ENCODE data around the gene MTMR12. TPM values are rescaled to one million over a fixed set of nuclear protein-coding genes. Genes with fewer than 3 reads are reported as not detected.
A peak's percentile ranks its signal among the peaks of the same experiment; 100 is the strongest.

Gene MTMR12
- total and polyA plus RNA-seq, 7 donors: 6.5 to 49.9 (median 26.7) TPM

GRCh38 chr5:32206509-32207354 lies 106.0 kb downstream of the MTMR12 start:
- intact Hi-C loops (cut with DNase I): no loop called here

DNA sequence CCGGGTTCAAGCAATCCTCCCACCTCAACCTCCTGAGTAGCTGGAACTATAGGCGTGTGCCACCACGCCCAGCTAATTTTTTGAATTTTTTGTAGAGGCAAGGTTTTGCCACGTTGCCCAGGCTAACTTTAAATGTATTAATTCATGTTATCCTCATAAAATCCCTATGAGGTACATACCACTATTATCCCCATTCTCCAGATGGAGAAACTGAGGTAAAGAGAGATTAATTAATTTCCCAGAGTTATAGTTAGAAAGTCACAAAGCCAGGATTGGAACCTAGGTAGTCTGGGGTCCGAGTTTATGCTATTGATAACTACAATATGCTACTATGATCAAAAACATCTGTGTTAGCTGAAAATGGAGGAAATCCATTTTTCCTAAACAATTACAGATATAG lies 106.7 kb downstream of the MTMR12 start:
- WGBS, 2 donors: 49 to 78% methylated on average over 5 of the region's 5 CpGs
- peaks cover 0 to 14% (median 12%) of the 10 kb centered on the region in 4 donors for H3K4me1 ChIP-seq
- no peaks in the 10 kb centered on the region for H3K9me3 ChIP-seq
- intact Hi-C loops (cut with DNase I): no loop called here
- no peaks in the 10 kb centered on the region for H3K27me3 ChIP-seq
- H3K27ac ChIP-seq: no peak overlapping the region
- no peak for DNase-seq
- no peak overlapping the region for H3K4me3 ChIP-seq
- TF ChIP-seq, protein P1, sequence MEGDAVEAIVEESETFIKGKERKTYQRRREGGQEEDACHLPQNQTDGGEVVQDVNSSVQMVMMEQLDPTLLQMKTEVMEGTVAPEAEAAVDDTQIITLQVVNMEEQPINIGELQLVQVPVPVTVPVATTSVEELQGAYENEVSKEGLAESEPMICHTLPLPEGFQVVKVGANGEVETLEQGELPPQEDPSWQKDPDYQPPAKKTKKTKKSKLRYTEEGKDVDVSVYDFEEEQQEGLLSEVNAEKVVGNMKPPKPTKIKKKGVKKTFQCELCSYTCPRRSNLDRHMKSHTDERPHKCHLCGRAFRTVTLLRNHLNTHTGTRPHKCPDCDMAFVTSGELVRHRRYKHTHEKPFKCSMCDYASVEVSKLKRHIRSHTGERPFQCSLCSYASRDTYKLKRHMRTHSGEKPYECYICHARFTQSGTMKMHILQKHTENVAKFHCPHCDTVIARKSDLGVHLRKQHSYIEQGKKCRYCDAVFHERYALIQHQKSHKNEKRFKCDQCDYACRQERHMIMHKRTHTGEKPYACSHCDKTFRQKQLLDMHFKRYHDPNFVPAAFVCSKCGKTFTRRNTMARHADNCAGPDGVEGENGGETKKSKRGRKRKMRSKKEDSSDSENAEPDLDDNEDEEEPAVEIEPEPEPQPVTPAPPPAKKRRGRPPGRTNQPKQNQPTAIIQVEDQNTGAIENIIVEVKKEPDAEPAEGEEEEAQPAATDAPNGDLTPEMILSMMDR (IDR thresholded peaks at IDR 0.05): no peak
- TF ChIP-seq EP300 (IDR thresholded peaks at IDR 0.05) (no peak), POLR2A (IDR thresholded peaks at IDR 0.05) (no peak), POLR2AphosphoS5 (IDR thresholded peaks at IDR 0.05) (no peak)
- no peaks in the 10 kb centered on the region for H3K36me3 ChIP-seq

More at GRCh38 chr5:32206509-32207354, 106.0 kb downstream of the MTMR12 start:
- H3K27me3 ChIP-seq: no peaks in the 10 kb centered on the region
- WGBS, 2 donors: 77 to 88% methylated on average over 13 of the region's 13 CpGs
- TF ChIP-seq POLR2A (IDR thresholded peaks at IDR 0.05) (no peak), POLR2AphosphoS5 (IDR thresholded peaks at IDR 0.05) (no peak), EP300 (IDR thresholded peaks at IDR 0.05) (no peak)
- TF ChIP-seq, protein P1 (IDR thresholded peaks at IDR 0.05): no peak
- H3K27ac ChIP-seq: no peak overlapping the region
- H3K4me1 ChIP-seq: peaks cover 0 to 11% (median 11%) of the 10 kb centered on the region in 4 donors
- no peaks in the 10 kb centered on the region for H3K9me3 ChIP-seq
- no peak overlapping the region for H3K4me3 ChIP-seq
- no peak for DNase-seq
- H3K36me3 ChIP-seq: no peaks in the 10 kb centered on the region

DNA sequence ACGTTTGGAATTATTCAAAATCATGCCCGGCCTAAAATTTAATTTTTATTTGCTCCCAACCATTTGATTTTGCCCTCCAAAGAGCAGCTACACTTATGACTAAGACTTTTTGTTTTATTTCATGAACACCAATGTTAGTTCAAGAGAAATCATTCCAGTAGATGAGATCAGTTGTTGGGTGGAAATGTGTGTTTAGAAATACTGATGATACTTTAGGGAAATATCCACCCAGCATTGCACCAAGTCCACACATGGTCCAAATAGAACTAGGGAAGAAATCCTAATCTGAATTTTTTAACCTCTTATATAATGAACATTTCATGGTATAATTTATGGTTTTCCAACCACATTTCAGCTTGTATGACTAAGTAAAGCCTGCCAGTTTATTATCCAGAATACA lies 110.3 kb downstream of the MTMR12 start:
- 86 to 93% methylated on average over 2 of the region's 2 CpGs for whole genome bisulfite sequencing, 2 donors
- no peaks in the 10 kb centered on the region for H3K36me3 ChIP-seq
- H3K4me1 ChIP-seq: peaks cover 0 to 23% (median 16%) of the 10 kb centered on the region in 4 donors
- no peaks in the 10 kb centered on the region for H3K9me3 ChIP-seq
- peak overlapping the region in 3 of 4 donors; percentile 37 to 66 (median 52) for H3K27ac ChIP-seq
- no peak overlapping the region for H3K4me3 ChIP-seq
- no peak for DNase-seq
- H3K27me3 ChIP-seq: no peaks in the 10 kb centered on the region
- TF ChIP-seq POLR2AphosphoS5 (IDR thresholded peaks at IDR 0.05): peak in 1 of 4 donors; percentile 50
- no peak for TF ChIP-seq POLR2A (IDR thresholded peaks at IDR 0.05)
- TF ChIP-seq, protein P1 (IDR thresholded peaks at IDR 0.05): no peak
- no peak for TF ChIP-seq EP300 (IDR thresholded peaks at IDR 0.05)
- intact Hi-C loops (cut with DNase I): no loop called here

DNA sequence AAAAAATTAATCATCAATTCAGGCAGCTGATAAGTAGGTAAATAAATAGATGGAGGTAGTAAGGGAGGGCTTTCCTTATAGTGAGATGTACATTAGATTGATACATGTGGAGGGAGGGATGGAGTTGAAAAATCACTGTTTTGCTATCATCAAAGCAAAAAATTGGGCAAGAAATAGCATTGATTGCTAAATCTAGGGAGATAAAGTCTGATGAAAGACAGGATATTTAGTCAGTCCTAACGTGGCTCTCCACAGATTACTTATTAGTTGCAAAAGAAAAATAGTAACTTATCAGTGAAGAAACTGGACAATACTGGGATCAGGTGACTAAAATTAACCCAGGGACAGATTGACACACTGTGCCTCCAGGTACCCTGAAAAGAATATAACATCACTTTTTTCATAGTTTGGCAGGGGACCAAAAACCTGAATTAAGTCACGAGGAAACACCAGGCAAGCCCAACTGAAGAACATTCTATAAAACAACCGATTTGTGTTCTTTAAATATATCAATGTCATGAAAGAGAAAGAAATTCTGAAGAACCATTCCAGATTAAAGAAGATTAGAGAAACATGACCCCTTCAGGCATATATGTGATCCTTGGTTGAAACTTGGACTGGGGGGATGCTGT lies 111.5 kb downstream of the MTMR12 start:
- H3K27me3 ChIP-seq: no peaks in the 10 kb centered on the region
- 22 to 35% methylated on average over 3 of the region's 3 CpGs for WGBS, 2 donors
- TF ChIP-seq POLR2AphosphoS5 (IDR thresholded peaks at IDR 0.05): peak in 1 of 4 donors; percentile 35
- TF ChIP-seq, protein P1 (IDR thresholded peaks at IDR 0.05): no peak
- no peak for DNase-seq
- H3K4me1 ChIP-seq: peaks cover 0 to 23% (median 16%) of the 10 kb centered on the region in 4 donors
- H3K9me3 ChIP-seq: no peaks in the 10 kb centered on the region
- H3K36me3 ChIP-seq: no peaks in the 10 kb centered on the region
- H3K27ac ChIP-seq: peak overlapping the region in 3 of 4 donors; percentile 26 to 66 (median 52)
- intact Hi-C loops (cut with DNase I): no loop called here
- H3K4me3 ChIP-seq: no peak overlapping the region
